SH-SY5Y (cell line): ENCODE results near the gene ASGR1.

Experiments used
- GATA2 ChIP-seq: IDR thresholded peaks from 2 replicates; pipeline ENCODE4 v1.6.1; 2011; ENCODE audit warnings: mild to moderate bottlenecking, low read depth, low read length
- GATA3 ChIP-seq: IDR thresholded peaks from 2 replicates; pipeline ENCODE4 v1.6.1; 2011; ENCODE audit warnings: low read depth, mild to moderate bottlenecking, low read length, moderate library complexity

Gene ASGR1

GRCh38 chr17:7184647-7185046 lies 5.5 kb upstream of the ASGR1 start:
- no peak for TF ChIP-seq GATA3

- TF ChIP-seq GATA2 (no peak), GATA3 (no peak)
These were observed 4.9 kb upstream of the ASGR1 start for GRCh38 chr17:7184091-7184488.

GRCh38 chr17:7183433-7184090 lies 4.4 kb upstream of the ASGR1 start:
- TF ChIP-seq GATA2: peak; percentile 37; the same call in 1 of the 2 replicates
- TF ChIP-seq GATA3: no peak

DNA sequence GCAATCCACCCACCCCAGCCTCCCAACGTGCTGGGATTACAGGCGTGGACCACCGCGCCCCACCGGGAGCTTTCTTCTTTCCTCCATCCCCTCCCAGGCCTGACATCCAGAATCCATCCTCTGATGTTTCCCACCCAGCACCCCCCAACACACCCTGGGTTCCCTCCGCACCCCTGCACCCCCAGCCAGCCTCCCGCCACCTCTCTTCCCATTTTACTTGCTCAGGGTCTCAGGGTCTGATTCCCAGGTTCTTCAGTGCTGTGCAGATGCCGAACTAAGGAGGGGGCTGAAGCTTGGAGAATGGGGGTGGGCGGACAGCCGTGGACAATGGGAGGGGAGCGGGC lies 225 bp downstream of the ASGR1 start:
- no peak for TF ChIP-seq GATA3
- TF ChIP-seq GATA2: no peak

- TF ChIP-seq GATA2 (no peak), GATA3 (no peak)
These were observed 1.2 kb downstream of the ASGR1 start for GRCh38 chr17:7177954-7178477.

- no peak for TF ChIP-seq GATA3
- no peak for TF ChIP-seq GATA2
These were observed 1.8 kb downstream of the ASGR1 start for GRCh38 chr17:7177191-7177953.

DNA sequence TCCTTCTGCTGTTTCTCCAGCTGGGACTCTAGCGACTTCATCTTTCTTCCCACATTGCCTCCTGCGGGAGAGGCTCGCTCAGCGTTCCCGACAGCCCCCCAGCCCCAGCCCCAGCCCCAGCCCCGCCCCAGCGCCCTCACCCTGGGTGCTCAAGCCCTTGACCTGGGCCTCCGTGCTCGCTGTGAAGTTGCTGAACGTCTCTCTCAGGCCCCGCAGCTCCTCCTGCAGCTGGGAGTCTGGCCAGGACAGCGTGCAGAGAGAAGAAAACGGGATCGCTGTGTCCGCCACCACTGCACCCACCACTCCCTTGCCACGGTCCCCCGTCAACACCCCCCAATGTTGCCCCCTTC lies 2.4 kb downstream of the ASGR1 start:
- no peak for TF ChIP-seq GATA3
- TF ChIP-seq GATA2: no peak

DNA sequence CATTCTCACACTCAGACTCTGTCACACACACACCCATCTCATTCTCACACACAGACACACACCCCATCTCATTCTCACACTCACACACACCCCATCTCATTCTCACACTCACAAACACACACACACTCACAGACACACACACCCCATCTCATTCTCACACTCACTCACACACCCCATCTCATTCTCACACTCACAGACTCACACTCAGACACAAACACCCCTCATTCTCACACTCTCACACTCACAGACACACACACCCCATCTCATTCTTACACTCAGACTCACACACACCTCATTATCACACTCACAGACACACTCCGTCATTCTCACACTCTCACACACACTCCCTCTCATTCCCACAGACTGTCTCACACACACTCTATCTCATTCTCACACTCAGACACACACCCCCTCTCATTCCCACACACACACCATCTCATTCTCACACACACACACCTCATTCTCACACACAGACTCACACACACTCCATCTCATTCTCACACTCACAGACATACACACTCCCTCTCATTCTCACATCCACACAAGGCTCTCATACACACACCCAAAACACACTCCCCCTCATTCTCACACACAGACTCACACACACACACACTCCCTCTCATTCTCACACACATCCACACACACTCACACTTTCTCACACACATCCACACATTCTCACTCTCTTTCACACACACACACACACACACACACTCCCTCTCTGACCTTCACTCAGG lies 2.9 kb downstream of the ASGR1 start:
- TF ChIP-seq GATA2: no peak
- no peak for TF ChIP-seq GATA3

GRCh38 chr17:7175330-7175733 lies 3.8 kb downstream of the ASGR1 start:
- no peak for TF ChIP-seq GATA3
- TF ChIP-seq GATA2: no peak

- TF ChIP-seq GATA2 (no peak), GATA3 (no peak)
These were observed 4.4 kb downstream of the ASGR1 start for GRCh38 chr17:7174603-7175326.

- TF ChIP-seq GATA2 (no peak), GATA3 (no peak)
These were observed 5.2 kb downstream of the ASGR1 start for GRCh38 chr17:7173687-7174602.

- no peak for TF ChIP-seq GATA3
- TF ChIP-seq GATA2: no peak
These were observed 11.3 kb downstream of the ASGR1 start for GRCh38 chr17:7167832-7168231.

DNA sequence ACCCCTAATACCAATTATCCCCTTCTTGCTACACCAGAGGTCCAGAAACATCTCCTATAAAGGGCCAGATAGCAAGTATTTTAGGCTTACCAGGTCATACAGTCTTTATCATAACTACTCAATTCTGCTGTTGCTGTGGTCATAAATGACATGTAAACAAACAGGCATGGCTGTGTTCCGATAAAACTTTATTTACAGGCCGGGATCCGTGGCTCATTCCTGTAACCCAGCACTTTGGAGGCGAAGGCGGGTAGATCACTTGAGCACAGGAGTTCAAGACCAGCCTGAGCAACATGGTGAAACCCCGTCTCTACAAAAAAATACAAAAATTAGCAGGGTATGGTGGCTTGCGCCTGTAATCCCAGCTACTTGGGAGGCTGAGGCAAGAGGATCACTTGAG lies 12.3 kb downstream of the ASGR1 start:
- TF ChIP-seq GATA3: no peak
- TF ChIP-seq GATA2: no peak
